ENCODE measurements around the gene RAPGEF5.

The RAPGEF5 gene

GRCh38 chr7:22214000-22214399 is 143.0 kb downstream of the RAPGEF5 start:
- no peak for DNase-seq

GRCh38 chr7:22213081-22213480 is 143.9 kb downstream of the RAPGEF5 start:
- no peak for DNase-seq

- DNase-seq, result no peak
Observed at GRCh38 chr7:22210967-22211366, 146.0 kb downstream of the RAPGEF5 start.

- no peak for DNase-seq
Observed at GRCh38 chr7:22210355-22210754, 146.6 kb downstream of the RAPGEF5 start.

- no peak for DNase-seq
Observed at GRCh38 chr7:22208799-22209198, 148.2 kb downstream of the RAPGEF5 start.

GRCh38 chr7:22207724-22208225 is 149.2 kb downstream of the RAPGEF5 start:
- no peak for DNase-seq

GRCh38 chr7:22205631-22206030 is 151.3 kb downstream of the RAPGEF5 start:
- DNase-seq, result no peak

- DNase-seq, result no peak
Observed at GRCh38 chr7:22204312-22204711, 152.6 kb downstream of the RAPGEF5 start.

- DNase-seq, result no peak
Observed at GRCh38 chr7:22202141-22202540, 154.8 kb downstream of the RAPGEF5 start.

- DNase-seq, result no peak
Observed at GRCh38 chr7:22201186-22201880, 155.6 kb downstream of the RAPGEF5 start.

GRCh38 chr7:22200777-22201176 is 156.2 kb downstream of the RAPGEF5 start:
- DNase-seq, result no peak

GRCh38 chr7:22200238-22200637 is 156.7 kb downstream of the RAPGEF5 start:
- DNase-seq, result no peak

GRCh38 chr7:22197376-22197775 is 159.6 kb downstream of the RAPGEF5 start:
- DNase-seq, result no peak

GRCh38 chr7:22196429-22196828 is 160.5 kb downstream of the RAPGEF5 start:
- DNase-seq, result no peak

GRCh38 chr7:22195397-22196172 is 161.4 kb downstream of the RAPGEF5 start:
- no peak for DNase-seq

GRCh38 chr7:22194658-22195273 is 162.2 kb downstream of the RAPGEF5 start:
- no peak for DNase-seq

GRCh38 chr7:22193450-22193983 is 163.4 kb downstream of the RAPGEF5 start:
- DNase-seq, result no peak

- DNase-seq, result no peak
Observed at GRCh38 chr7:22192801-22193200, 164.2 kb downstream of the RAPGEF5 start.

GRCh38 chr7:22190736-22191135 is 166.2 kb downstream of the RAPGEF5 start:
- DNase-seq, result no peak

- DNase-seq, result no peak
Observed at GRCh38 chr7:22189741-22190140, 167.2 kb downstream of the RAPGEF5 start.

- no peak for DNase-seq
Observed at GRCh38 chr7:22189230-22189629, 167.7 kb downstream of the RAPGEF5 start.

- DNase-seq, result no peak
Observed at GRCh38 chr7:22187691-22188348, 169.1 kb downstream of the RAPGEF5 start.

GRCh38 chr7:22185559-22185958 is 171.4 kb downstream of the RAPGEF5 start:
- no peak for DNase-seq

All from CD4-positive, alpha-beta T cell treated with Interleukin-4 for 1 hour (primary cell).